BLaER1 (cell line): ENCODE measurements around the gene RPL19.

Experiments used
- H3K27ac ChIP-seq: shearing (Covaris generic); formaldehyde crosslinking; 2 replicates; pipeline ENCODE4 v1.8.1; 2022
- H3K27me3 ChIP-seq: shearing (Covaris generic); formaldehyde crosslinking; 2 replicates; pipeline ENCODE4 v1.8.1; 2022
- H3K36me3 ChIP-seq: shearing (Covaris generic); formaldehyde crosslinking; 2 replicates; pipeline ENCODE4 v1.8.1; 2022
- H3K4me1 ChIP-seq: shearing (Covaris generic); formaldehyde crosslinking; 2 replicates; pipeline ENCODE4 v1.8.1; 2022
- H3K4me2 ChIP-seq: shearing (Covaris generic); formaldehyde crosslinking; 2 replicates; pipeline ENCODE4 v1.8.1; 2022
- H3K4me3 ChIP-seq: shearing (Covaris generic); formaldehyde crosslinking; 2 replicates; pipeline ENCODE4 v1.8.1; 2022
- H3K9ac ChIP-seq: shearing (Covaris generic); formaldehyde crosslinking; 2 replicates; pipeline ENCODE4 v1.8.1; 2022
- H3K9me3 ChIP-seq: shearing (Covaris generic); formaldehyde crosslinking; 2 replicates; pipeline ENCODE4 v1.8.1; 2022
- H4K20me1 ChIP-seq: shearing (Covaris generic); formaldehyde crosslinking; 2 replicates; pipeline ENCODE4 v1.8.1; 2022
- Cebpa-rat ChIP-seq: shearing (Covaris generic); IDR thresholded peaks from 2 replicates; pipeline ENCODE4 v1.8.1; 2022

RPL19 gene

GRCh38 chr17:39252788-39253460, 52.8 kb downstream of the RPL19 start:
- H3K4me3 ChIP-seq, result no peak overlapping the region
- no peak overlapping the region for H3K27ac ChIP-seq

More at GRCh38 chr17:39252788-39253460, 52.8 kb downstream of the RPL19 start:
- Histone ChIP-seq H3K4me2 (no peak overlapping the region), H3K9me3 (no peaks in the 10 kb centered on the region), H3K36me3 (peaks cover 38% of the 10 kb centered on the region), H3K27me3 (no peaks in the 10 kb centered on the region), H3K4me1 (peaks cover 7% of the 10 kb centered on the region), H4K20me1 (no peaks in the 10 kb centered on the region), H3K9ac (no peak overlapping the region)
- TF ChIP-seq Cebpa-rat, result no peak
